Iris pigment epithelial cell (primary cell): ENCODE results near the gene NDUFA7.
"Not testable (repeated sequence)": the region's sequence is repeated elsewhere in the genome, so short reads cannot be mapped to it uniquely, and the experiment has no call there.

Source experiments
- DNase-seq: peaks from one replicate; pipeline ENCODE4 v3.0.0-alpha.2; 2011; ENCODE audit warnings: low read depth

NDUFA7 gene

DNA sequence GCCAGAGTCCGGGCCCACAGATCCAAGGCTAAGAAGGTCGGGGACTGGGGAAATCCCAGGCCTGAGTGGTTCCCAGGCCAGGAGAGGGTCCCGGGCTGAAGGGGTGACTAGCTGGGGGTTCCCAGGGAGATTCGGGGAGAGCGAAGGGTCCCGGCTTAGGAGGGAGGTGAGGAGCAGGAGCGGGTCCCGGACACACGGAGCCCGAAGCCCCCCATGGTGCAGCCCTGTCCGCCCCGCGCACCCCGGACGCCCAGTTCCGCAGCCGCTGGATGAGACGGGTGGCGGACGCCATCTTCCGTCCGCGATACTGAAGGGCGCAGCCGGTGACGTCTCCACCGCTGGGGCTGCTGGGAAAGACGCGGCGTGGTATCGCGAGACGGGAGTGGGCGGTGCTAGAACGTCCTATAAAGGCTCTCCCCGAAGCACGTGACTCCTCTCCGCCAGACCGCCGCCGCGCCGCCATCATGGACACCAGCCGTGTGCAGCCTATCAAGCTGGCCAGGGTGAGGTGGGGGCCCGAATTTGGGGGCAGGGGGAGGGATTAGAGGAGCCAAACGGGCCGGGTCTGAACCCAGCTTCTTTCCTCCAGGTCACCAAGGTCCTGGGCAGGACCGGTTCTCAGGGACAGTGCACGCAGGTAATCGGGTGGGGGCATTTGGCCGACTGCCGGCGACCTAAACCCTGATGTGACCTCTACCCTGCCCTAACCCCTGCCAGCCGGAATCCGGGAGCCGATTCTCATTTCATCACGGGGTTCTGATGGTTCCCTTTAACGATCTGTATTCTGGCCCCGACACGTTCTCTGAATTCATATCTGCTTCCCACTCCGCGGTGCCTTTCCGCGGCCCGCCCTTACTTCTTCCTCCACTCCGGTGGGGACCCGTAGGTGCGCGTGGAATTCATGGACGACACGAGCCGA is at the start of gene NDUFA7, which contains the start of gene RPS28:
Gene NDUFA7 (minus strand): TSS at position 309 of the 919 bp plus-strand sequence. CDS start 17 bp downstream, at position 292.
Gene RPS28 (plus strand): TSS at position 430 of the 919 bp plus-strand sequence. CDS start 35 bp downstream, at position 465.
- DNase-seq, result peak; percentile 93

DNA sequence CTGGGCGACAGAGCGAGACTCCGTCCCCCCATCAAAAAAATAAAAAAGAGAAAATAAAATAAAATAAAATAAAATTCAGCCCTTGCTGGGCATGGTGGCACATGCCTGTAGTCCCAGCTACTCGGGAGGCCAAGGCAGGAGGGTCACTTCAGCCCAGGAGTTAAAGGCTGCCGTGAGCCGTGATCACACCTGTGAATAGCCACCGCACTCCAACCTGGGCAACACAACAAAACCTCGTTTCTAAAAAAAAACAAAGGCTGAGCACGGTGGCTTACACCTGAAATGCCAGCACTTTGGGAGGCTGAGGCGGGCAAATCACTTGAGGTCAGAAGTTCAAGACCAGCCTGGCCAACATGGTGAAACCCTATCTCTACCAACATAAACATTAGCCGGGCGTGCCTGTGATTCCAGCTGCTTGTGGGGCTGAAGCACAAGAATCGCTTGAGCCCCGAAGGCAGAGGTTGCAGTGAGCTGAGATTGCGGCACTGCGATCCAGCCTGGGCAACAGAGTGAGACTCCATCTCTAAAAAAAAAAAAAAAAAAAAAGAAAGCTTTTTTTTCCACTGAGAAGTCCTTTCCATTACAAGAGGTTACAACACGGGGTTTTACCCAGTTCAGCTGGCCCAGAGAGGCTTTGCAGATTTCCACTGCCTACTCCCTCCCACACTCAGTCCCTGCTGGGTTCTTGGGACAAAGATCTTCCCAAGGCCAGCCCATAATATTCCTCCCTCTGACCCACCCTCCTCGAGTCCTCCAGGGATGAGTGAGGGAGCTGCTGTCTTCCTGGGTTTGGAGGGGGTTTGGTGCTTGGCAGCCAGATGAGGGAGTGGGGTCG is 49.2 kb upstream of the NDUFA7 start:
- DNase-seq, result no peak

DNA sequence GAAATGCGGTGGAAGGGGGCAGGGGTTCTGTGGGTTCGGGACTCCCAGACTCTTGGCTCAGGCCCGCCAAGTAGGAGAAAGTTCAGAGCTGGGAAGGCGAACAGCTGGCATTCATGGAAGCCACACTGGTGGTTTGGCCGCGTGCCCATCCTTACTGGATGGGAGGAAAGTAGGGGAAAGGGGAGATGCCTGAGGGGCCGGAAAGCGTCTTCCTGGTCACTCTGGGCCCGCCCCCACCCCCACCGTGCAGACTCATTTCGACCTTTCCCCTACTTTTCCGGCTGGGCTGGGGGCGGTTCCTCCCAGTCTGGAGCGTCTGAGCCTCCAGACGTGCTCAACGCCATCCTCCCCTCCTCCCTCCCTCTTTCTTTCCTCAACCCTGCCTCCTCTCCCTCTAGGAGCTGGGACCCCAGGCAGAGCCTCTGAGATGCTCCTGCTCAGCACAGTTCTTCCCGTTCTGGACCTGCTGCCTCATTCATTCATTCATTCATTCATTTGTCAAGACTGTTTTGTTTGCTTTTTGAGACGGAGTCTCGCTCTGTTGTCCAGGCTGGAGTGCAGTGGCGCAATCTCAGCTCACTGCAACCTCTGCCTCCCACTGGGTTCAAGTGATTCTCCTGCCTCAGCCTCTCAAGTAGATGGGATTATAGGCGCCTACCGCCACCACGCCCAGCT is 46.3 kb upstream of the NDUFA7 start:
- DNase-seq, result peak; percentile 95

DNA sequence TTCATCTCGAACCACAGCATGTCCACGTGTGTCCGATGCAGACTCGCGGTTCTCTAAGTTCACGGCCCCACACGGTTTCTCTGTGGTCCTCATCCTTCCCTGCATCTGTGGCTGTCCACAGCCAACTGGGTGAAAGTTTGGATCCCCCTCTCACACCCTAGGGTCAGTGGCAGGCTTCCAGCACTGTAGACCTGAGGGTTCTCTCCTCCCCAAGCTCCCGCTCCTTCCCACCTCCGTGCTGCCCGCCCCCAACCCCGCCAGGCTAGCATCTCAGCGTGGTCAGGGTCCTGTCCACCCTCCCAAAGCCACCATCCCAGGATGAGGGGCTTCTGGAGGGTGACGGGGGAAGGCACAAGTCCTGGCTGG is 45.8 kb upstream of the NDUFA7 start:
- peak; percentile 53 for DNase-seq

DNA sequence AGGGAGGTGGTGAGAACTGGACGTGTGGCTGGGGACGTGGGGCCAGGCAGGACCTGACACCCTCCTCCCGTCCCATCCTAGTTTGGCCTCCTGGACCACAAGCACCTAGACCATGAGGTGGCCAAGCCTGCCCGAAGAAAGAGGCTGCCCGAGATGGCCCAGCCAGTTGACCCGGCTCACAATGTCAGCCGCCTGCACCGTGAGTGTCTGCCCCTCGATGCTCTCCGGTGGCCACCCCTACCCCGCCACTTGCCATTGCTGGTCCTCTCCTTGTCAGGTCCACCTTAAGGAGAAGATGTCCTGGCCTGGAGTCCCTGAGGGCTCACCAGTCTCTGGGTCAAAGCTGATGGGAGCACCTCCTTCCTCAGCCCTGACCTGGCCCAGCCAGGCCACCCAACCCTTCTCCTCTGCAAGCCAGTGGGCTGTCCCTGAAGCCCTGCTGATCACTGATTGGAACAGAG is 45.0 kb upstream of the NDUFA7 start:
- DNase-seq, result no peak

DNA sequence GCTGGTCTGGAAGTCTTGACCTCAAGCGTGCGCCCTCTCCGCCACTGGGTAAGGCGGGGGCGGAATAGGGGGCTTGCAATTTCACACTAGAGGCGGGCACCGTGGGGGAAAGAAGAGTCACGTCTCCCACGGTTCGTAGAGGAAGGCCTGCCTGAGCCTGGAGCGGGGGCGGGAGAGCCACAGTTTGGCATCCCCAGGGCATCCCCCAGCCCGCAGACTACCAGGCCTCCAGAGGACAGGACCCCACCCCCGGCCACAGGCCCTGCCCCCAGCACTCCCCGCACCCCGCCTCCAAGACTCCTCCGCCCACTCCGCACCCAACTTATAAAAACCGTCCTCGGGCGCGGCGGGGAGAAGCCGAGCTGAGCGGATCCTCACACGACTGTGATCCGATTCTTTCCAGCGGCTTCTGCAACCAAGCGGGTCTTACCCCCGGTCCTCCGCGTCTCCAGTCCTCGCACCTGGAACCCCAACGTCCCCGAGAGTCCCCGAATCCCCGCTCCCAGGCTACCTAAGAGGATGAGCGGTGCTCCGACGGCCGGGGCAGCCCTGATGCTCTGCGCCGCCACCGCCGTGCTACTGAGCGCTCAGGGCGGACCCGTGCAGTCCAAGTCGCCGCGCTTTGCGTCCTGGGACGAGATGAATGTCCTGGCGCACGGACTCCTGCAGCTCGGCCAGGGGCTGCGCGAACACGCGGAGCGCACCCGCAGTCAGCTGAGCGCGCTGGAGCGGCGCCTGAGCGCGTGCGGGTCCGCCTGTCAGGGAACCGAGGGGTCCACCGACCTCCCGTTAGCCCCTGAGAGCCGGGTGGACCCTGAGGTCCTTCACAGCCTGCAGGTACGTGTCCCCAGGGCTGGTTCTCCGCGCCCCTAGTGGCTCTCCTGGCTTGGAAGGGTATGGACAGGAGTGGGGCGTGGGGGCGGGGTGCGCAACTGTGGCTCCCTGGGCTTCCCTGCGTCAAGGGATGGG is 42.9 kb upstream of the NDUFA7 start, which contains the start of gene ANGPTL4:
Gene ANGPTL4 (plus strand): TSS at position 353 of the 969 bp plus-strand sequence. CDS start 167 bp downstream, at position 520.
- DNase-seq, result peak; percentile 85

DNA sequence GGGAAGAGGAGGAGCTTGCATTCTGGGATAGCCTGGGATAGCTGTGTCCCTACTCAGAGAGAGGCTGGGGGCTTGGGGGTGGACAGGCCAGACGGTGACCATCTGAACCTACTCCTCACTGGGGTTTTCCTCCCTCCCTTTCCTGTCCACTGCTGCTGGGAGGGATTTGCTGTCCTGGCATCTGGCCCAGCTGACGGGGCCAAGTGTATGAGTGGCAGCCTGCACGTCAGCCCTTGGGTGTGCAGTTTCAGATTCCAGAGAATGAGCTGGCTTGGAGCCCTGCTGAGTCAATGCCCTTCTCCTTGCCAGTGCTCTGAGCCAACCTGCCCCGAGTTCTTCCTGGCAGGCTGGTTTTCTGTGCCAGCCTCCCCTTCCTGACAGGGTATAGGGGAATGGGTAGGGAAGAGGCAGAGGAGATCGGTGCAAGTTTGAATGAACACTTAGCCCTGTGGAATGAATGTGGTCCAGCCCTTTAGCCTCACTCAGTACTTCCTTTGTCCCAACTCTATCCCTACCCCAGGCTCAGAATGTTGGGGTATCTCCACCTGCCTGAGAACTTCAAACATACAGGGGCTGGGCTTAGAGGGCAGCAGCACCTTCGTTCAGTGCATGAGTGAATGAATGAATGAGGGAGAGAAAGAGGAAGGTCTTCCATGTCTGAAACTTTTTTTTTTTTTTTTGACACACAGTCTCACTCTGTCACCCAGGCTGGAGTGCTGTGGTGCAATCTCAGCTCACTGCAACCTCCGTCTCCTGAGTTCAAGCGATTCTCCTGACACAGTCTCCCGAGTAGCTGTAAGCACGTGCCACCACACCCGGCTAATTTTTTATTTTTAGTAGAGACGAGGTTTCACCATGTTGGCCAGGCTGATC is 41.0 kb upstream of the NDUFA7 start:
- DNase-seq, result peak; percentile 99

DNA sequence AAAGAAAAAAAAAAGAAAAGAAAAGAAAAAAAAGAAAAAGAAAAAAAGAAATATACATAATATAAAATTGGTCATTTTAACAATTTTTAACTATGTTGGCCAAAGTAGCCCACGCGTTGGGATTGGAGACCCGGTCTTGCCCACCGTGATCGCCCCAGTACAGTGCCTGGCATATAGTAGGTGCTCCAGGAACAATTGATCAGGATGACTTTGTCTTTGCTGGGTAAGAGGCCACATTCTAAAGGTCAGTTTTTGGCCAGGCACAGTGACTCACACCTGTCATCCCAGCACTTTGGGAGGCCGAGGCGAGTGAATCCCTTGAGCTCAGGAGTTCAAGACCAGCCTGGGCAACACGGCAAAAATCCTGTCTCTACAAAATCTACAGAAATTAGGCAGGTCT is 39.0 kb upstream of the NDUFA7 start:
- no peak for DNase-seq

DNA sequence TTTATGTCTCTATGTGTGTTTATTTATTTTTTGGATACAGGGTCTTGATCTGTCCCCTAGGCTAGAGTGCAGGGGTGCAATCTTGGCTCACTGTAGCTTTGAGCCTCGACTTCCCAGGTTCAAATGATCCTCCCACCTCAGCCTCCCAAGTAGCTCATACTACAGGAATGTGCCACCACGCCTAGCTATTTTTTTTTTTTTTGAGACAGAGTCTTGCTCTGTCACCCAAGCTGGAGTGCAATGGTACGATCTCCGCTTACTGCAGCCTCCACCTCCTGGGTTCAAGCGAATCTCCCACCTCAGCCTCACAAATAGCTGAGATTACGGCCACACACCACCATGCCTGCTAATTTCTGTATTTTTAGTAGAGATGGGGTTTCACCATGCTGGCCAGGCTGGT is 37.8 kb upstream of the NDUFA7 start:
- DNase-seq, result no peak

DNA sequence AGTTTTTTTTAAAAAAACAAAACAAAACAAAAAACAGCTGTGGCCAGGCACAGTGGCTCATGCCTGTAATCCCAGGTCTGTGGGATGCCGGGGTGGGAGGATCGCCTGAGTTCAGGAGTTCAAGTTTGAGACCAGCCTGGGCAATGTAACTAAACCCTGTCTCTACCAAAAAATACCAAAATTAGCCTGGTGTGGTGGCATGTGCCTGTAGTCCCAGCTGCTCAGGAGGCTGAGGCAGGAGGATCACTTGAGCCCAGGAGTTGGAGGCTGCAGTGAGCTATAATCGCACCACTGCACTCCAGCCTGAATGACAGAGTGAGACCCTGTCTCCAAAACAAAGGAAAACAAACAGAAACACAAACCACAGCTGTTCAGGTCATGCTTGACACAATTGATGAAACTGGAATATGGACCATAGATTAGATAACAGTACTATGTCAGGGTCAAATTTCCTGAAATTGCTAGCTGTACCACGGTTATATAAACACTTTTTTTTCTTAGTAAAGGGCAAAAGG is 35.9 kb upstream of the NDUFA7 start:
- DNase-seq, result no peak

DNA sequence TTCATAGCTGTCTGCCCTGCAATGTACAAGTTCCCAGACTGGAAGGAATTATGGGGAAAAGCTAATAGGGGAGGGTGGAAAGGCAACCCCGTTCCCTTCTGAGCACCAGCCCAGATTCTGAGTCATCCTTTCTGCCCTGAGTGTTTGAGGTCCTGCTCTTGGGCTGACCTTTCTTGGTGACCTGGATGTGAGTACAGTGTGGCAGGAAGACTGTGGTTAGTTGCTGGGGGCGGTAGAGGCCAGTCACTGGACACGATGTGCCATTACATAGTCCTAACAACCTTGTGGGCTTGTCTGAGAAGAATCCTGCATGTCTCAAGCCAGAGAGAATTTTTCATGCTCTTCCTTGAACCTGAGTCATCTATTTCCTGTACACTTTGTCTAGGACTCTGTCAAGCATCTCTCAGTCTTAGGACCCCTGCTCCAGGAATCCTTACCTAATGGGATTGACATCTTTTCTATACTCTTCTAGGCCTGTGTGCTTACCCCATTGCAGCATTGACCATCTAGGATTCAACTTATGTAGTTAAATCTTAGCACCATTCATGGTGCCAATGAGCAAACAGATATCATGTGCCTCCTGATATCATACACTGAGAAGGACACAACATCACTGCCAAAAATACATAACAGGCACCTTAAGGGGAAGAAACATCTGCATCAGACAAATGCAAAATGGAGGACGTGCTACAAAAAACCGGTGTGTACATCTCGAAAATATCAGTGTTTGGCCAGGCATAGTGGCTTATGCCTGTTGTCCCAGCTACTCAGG is 34.6 kb upstream of the NDUFA7 start:
- DNase-seq, result peak; percentile 99

DNA sequence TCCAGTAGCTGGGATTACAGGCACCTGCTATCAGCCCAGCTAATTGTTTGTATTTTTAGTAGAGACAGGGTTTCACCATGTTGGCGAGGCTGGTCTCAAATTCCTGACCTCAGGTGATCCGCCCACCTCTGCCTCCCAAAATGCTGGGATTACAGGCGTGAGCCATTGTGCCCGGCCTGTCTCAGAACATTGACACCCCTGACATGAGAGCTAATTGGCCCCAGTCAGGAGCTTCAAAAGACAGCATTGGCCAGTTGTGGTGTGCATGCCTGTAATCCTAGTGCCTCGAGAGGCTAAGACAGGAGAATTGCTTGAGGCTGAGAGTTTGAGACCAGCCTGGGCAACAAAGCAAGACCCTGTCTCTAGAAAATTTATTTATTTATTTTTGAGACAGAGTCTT is 31.7 kb upstream of the NDUFA7 start:
- DNase-seq, result not testable (repeated sequence)

DNA sequence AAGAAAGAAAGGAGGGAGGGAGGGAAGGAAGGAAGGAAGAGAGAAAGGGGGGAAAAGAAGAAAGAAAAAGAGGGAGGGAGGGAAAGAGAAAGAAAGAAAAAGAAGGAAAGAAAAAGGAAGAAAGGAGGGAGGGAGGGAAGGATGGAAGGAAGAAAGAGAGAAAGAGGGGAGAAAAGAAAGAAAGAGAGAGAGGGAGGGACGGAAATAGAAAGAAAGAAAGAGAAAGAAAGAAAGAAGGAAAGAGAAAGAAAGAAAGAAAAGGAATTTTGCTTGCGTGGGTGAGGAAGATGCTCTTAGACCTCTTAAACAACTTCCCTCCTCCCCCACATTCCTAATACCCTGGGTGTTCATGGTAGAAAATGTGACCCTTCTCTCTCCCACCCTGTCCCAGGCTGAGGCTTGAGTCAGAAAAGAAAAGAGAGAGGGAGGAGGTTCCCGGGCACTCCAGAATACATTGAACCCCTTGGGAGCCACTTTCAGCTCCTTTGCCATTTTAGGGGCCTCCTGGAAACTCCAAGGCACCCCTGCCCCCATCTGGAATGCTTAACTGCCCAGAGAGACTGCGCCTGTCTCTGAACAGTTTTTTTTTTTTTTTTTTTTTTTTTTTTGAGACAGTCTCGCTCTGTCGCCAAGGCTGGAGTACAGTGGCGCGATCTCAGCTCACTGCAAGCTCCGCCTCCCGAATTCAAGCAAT is 31.1 kb upstream of the NDUFA7 start:
- no peak for DNase-seq

DNA sequence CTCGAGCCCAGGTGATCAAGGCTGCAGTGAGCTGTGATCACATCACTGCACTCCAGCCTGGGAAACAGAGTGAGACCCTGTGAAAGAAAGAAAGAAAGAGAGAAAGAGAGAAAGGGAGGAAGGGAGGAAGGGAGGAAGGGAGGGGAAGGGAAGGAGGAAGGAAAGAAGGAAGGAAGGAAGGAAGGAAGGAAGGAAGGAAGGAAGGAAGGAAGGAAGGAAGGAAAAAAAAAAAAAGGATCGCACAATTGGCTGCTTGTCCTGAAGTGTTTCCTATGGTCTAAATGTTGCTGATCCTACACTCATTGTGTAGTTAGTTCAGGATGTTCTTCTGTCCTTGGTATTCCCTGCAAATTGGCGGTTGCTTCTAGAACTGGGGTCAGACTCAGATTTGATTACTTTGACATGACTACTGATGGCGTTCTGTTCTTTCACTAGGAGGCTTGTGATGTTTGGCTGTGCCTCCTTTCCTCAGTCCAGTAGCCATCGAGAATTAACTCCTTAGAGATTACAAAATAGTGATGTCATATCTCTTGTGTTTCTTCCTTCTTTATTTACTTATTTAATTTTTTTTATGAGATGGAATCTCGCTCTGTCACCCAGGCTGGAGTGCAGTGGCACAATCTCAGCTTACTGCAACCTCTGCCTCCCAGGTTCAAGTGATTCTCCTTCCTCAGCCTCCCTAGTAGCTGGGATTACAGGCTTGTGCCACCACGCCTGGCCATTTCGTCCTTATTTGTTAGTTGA is 28.6 kb upstream of the NDUFA7 start:
- DNase-seq, result not testable (repeated sequence)

DNA sequence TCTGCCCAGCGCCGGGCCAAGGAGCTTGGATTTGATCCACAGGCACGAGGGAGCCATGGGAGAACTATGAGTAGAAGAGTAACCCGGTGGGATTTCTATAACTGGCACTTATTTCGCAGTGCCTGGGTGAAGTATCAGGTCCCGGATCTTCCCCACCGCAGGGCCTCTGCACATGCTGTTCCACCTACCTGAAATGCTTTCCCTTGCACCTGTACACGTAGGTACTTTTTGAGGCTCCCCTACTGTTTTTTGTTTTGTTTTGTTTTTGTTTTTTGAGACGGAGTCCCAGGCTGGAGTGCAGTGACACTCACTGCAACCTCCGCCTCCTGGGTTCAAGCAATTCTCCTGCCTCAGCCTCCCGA is 22.3 kb upstream of the NDUFA7 start:
- no peak for DNase-seq

DNA sequence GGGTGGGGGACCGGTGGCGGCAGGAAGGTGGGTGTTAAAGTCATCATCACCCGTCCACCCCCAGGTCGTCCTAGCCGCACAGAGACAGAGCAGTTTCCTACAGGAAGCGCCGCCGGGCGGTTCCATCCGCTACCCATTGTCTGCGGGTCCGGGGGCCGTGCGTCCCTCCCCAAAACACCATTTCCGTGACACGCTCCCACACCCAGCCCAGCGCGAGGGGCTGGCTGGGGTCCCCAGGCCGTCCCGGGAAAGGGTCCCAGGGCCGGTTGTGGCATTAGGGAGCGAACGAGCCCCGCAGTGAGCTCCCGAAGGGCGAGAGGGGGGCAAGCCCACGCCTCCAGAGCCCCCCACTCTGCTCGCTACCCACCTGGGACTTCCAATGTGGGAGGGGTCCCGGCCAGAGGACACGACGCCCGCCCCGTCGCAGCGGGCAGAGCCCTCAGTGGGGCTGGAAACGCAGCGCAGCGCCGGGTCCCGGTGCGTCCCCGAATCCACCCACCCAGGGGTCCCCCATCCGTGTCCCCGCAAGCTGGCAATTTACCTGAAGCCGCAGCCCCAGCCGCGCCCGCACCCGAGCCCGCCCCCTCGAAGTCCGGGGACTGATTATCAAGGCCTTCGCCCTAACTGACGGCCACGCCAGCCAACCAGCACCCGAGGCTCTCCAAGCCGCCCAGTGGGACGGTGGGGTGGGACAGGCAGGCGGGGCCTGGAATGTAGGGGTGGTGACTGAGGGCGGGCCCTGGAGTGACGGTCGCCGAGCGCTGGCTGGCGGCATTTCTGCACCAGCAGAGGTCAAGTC is 21.7 kb upstream of the NDUFA7 start, which contains the start of gene KANK3:
Gene KANK3 (minus strand): TSS at position 579 of the 799 bp plus-strand sequence. CDS start 5,434 bp downstream, outside the sequence.
- peak; percentile 95 for DNase-seq

DNA sequence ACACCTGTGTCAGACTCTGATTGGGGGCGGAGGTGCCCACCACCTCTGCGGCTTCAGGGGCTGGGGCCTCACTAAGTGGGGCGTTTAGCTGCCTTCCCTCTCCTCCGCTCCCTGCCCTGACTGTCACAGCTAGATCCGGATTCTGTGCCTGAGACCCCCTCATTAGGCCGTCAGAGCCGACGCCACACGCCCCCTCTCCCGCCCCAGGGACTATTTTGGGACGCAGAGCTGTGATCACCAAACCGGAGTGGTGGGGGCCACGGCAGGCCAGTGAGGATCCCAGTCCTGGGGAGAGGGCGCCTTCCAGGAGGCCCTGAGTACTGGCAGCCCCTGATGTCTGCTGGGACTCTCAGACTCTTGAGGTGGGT is 21.1 kb upstream of the NDUFA7 start:
- no peak for DNase-seq
